Pulmonary artery endothelial cell (primary cell): Measurements from ENCODE around the gene CASP7. TPM values are rescaled to one million over a fixed set of nuclear protein-coding genes. Genes with fewer than 3 reads are reported as not detected.
"Not testable (repeated sequence)": the region's sequence is repeated elsewhere in the genome, so short reads cannot be mapped to it uniquely, and the experiment has no call there.

Experiments
- DNase-seq: peaks from one replicate; pipeline ENCODE4 v3.0.0-alpha.2; 2011; ENCODE audit warnings: low read depth, low spot score
- total RNA-seq: library from RNA; depleted of rRNA; stranded (reverse); fragments of >200 nt; gene quantifications from 2 replicates; pipeline ENCODE4 v1.2.3, GENCODE V29; 2014

The CASP7 gene
- 67.4 and 71.2 TPM in 2 replicates for total RNA-seq

GRCh38 chr10:113679463-113680189 lies at the start of gene CASP7:
TSS of gene CASP7 (plus strand) at chr10:113679912. CDS start at chr10:113697494, 17,582 bp downstream.
- DNase-seq, result peak; percentile 29

GRCh38 chr10:113630929-113631533 lies 48.7 kb upstream of the CASP7 start:
- no peak for DNase-seq

GRCh38 chr10:113631684-113632367 lies 47.9 kb upstream of the CASP7 start:
- no peak for DNase-seq

- no peak for DNase-seq
Measured at GRCh38 chr10:113639966-113640365, 39.7 kb upstream of the CASP7 start.

- no peak for DNase-seq
Measured at GRCh38 chr10:113641702-113642101, 38.0 kb upstream of the CASP7 start.

GRCh38 chr10:113643183-113643582 lies 36.5 kb upstream of the CASP7 start:
- DNase-seq, result no peak

GRCh38 chr10:113644185-113645120 lies 35.3 kb upstream of the CASP7 start:
- DNase-seq, result no peak

GRCh38 chr10:113646336-113647201 lies 33.1 kb upstream of the CASP7 start:
- DNase-seq, result no peak

GRCh38 chr10:113647812-113648211 lies 31.9 kb upstream of the CASP7 start:
- DNase-seq, result no peak

- DNase-seq, result no peak
Measured at GRCh38 chr10:113648478-113648877, 31.2 kb upstream of the CASP7 start.

- no peak for DNase-seq
Measured at GRCh38 chr10:113650172-113650571, 29.5 kb upstream of the CASP7 start.

GRCh38 chr10:113651021-113651420 lies 28.7 kb upstream of the CASP7 start:
- DNase-seq, result no peak

- no peak for DNase-seq
Measured at GRCh38 chr10:113651898-113652297, 27.8 kb upstream of the CASP7 start.

- DNase-seq, result not testable (repeated sequence)
Measured at GRCh38 chr10:113652456-113652855, 27.3 kb upstream of the CASP7 start.

GRCh38 chr10:113656896-113657295 lies 22.8 kb upstream of the CASP7 start:
- DNase-seq, result no peak

- no peak for DNase-seq
Measured at GRCh38 chr10:113657544-113657943, 22.2 kb upstream of the CASP7 start.

- DNase-seq, result no peak
Measured at GRCh38 chr10:113661332-113661731, 18.4 kb upstream of the CASP7 start.

GRCh38 chr10:113663142-113663541 lies 16.6 kb upstream of the CASP7 start:
- no peak for DNase-seq

- no peak for DNase-seq
Measured at GRCh38 chr10:113663908-113664307, 15.8 kb upstream of the CASP7 start, which contains the start of gene NRAP. TSS of gene NRAP (minus strand) at chr10:113664041. CDS start at chr10:113663882, 159 bp downstream.

- DNase-seq, result no peak
Measured at GRCh38 chr10:113665352-113665751, 14.4 kb upstream of the CASP7 start.
